Measurements from ENCODE around the gene KCNE2.
"Not testable (repeated sequence)": the region's sequence is repeated elsewhere in the genome, so short reads cannot be mapped to it uniquely, and the experiment has no call there.

Gene KCNE2

GRCh38 chr21:34404742-34405141 is 40.9 kb downstream of the KCNE2 start:
- H3K27me3 Mint-ChIP-seq, H3K9me3 Mint-ChIP-seq, H3K27ac Mint-ChIP-seq, DNase-seq, H3K4me3 Mint-ChIP-seq, H3K4me1 Mint-ChIP-seq, CTCF ChIA-PET, H3K36me3 Mint-ChIP-seq: not testable (repeated sequence)

- H3K4me1 Mint-ChIP-seq, H3K4me3 Mint-ChIP-seq, H3K9me3 Mint-ChIP-seq, H3K36me3 Mint-ChIP-seq, CTCF ChIA-PET, H3K27ac Mint-ChIP-seq, H3K27me3 Mint-ChIP-seq, DNase-seq: not testable (repeated sequence)
Observed at GRCh38 chr21:34405686-34406085, 41.9 kb downstream of the KCNE2 start.

- H3K4me3 Mint-ChIP-seq, H3K9me3 Mint-ChIP-seq, H3K4me1 Mint-ChIP-seq, H3K36me3 Mint-ChIP-seq, DNase-seq, H3K27ac Mint-ChIP-seq, H3K27me3 Mint-ChIP-seq, CTCF ChIA-PET: not testable (repeated sequence)
Observed at GRCh38 chr21:34406102-34406501, 42.3 kb downstream of the KCNE2 start.

- H3K4me1 Mint-ChIP-seq, H3K4me3 Mint-ChIP-seq, H3K9me3 Mint-ChIP-seq, DNase-seq, H3K27ac Mint-ChIP-seq, H3K36me3 Mint-ChIP-seq, H3K27me3 Mint-ChIP-seq, CTCF ChIA-PET: not testable (repeated sequence)
Observed at GRCh38 chr21:34406676-34407075, 42.9 kb downstream of the KCNE2 start.

GRCh38 chr21:34407294-34407693 is 43.5 kb downstream of the KCNE2 start:
- H3K4me3 Mint-ChIP-seq, DNase-seq, CTCF ChIA-PET, H3K4me1 Mint-ChIP-seq, H3K27ac Mint-ChIP-seq, H3K27me3 Mint-ChIP-seq, H3K9me3 Mint-ChIP-seq, H3K36me3 Mint-ChIP-seq: not testable (repeated sequence)

- H3K36me3 Mint-ChIP-seq, H3K27ac Mint-ChIP-seq, H3K4me1 Mint-ChIP-seq, DNase-seq, H3K4me3 Mint-ChIP-seq, H3K27me3 Mint-ChIP-seq, H3K9me3 Mint-ChIP-seq, CTCF ChIA-PET: not testable (repeated sequence)
Observed at GRCh38 chr21:34417448-34418077, 53.8 kb downstream of the KCNE2 start.

Data from activated naive CD4-positive, alpha-beta T cell treated with anti-CD3 and anti-CD28 coated beads, Interleukin-2, amount 10 ng/mL, durations not matched to agents 7 days and 5 days (primary cell).